Dendritic cell treated with granulocyte-macrophage colony-stimulating factor and Interleukin-4, amounts not matched to agents 40 ng/mL and 50 ng/mL, for 4 days (primary cell): Measurements from ENCODE around the gene AK8.
A peak's percentile ranks its signal among the peaks of the same experiment; 100 is the strongest.

Experiments
- H3K27ac Mint-ChIP-seq: one replicate; pipeline ENCODE4 v1.8.0; 2022; ENCODE audit warnings: mild to moderate bottlenecking, mixed read lengths
- H3K27me3 Mint-ChIP-seq: one replicate; pipeline ENCODE4 v1.8.0; 2022; ENCODE audit warnings: mild to moderate bottlenecking, mixed read lengths
- H3K36me3 Mint-ChIP-seq: one replicate; pipeline ENCODE4 v1.8.0; 2022; ENCODE audit warnings: low read depth, mixed read lengths
- H3K4me1 Mint-ChIP-seq: one replicate; pipeline ENCODE4 v1.8.0; 2022; ENCODE audit warnings: low read depth, mixed read lengths
- H3K4me3 Mint-ChIP-seq: one replicate; pipeline ENCODE4 v1.8.0; 2022; ENCODE audit warnings: mild to moderate bottlenecking, moderate library complexity, mixed read lengths
- H3K9me3 Mint-ChIP-seq: one replicate; pipeline ENCODE4 v1.8.0; 2022; ENCODE audit warnings: mixed read lengths
- intact Hi-C: fragments of 100-400 bp; cut with micrococcal nuclease; formaldehyde crosslinking; loops from one replicate; pipeline ENCODE4 v1.15.0; 2022

Gene AK8

GRCh38 chr9:132896906-132897305 lies 18.8 kb upstream of the AK8 start:
- intact Hi-C loops = no loop called here
- Mint-ChIP-seq H3K9me3 (no peaks in the 10 kb centered on the region), H3K27ac (peak overlapping the region; percentile 66), H3K36me3 (peaks cover 98% of the 10 kb centered on the region), H3K4me3 (no peak overlapping the region), H3K27me3 (no peaks in the 10 kb centered on the region), H3K4me1 (peaks cover 12% of the 10 kb centered on the region)

- H3K4me1 Mint-ChIP-seq = peaks cover 12% of the 10 kb centered on the region
- no peaks in the 10 kb centered on the region for H3K27me3 Mint-ChIP-seq
- no peaks in the 10 kb centered on the region for H3K9me3 Mint-ChIP-seq
- intact Hi-C loops = no loop called here
- H3K4me3 Mint-ChIP-seq = no peak overlapping the region
- H3K36me3 Mint-ChIP-seq = peaks cover 95% of the 10 kb centered on the region
- H3K27ac Mint-ChIP-seq = peak overlapping the region; percentile 66
These were observed 18.2 kb upstream of the AK8 start for GRCh38 chr9:132896264-132896663.

GRCh38 chr9:132894862-132895835 lies 17.1 kb upstream of the AK8 start:
- H3K27me3 Mint-ChIP-seq = no peaks in the 10 kb centered on the region
- H3K9me3 Mint-ChIP-seq = no peaks in the 10 kb centered on the region
- H3K27ac Mint-ChIP-seq = no peak overlapping the region
- H3K4me3 Mint-ChIP-seq = no peak overlapping the region
- H3K36me3 Mint-ChIP-seq = peaks cover 83% of the 10 kb centered on the region
- intact Hi-C loops = no loop called here
- peaks cover 12% of the 10 kb centered on the region for H3K4me1 Mint-ChIP-seq

- H3K36me3 Mint-ChIP-seq = peaks cover 75% of the 10 kb centered on the region
- peaks cover 12% of the 10 kb centered on the region for H3K4me1 Mint-ChIP-seq
- intact Hi-C loops = no loop called here
- no peak overlapping the region for H3K4me3 Mint-ChIP-seq
- H3K27me3 Mint-ChIP-seq = no peaks in the 10 kb centered on the region
- no peak overlapping the region for H3K27ac Mint-ChIP-seq
- H3K9me3 Mint-ChIP-seq = no peaks in the 10 kb centered on the region
These were observed 16.3 kb upstream of the AK8 start for GRCh38 chr9:132894346-132894745.

- H3K27me3 Mint-ChIP-seq = no peaks in the 10 kb centered on the region
- H3K36me3 Mint-ChIP-seq = peaks cover 56% of the 10 kb centered on the region
- intact Hi-C loops = no loop called here
- H3K9me3 Mint-ChIP-seq = no peaks in the 10 kb centered on the region
- peaks cover 12% of the 10 kb centered on the region for H3K4me1 Mint-ChIP-seq
- H3K4me3 Mint-ChIP-seq = no peak overlapping the region
- no peak overlapping the region for H3K27ac Mint-ChIP-seq
These were observed 14.3 kb upstream of the AK8 start for GRCh38 chr9:132892400-132892799.

- no peaks in the 10 kb centered on the region for H3K9me3 Mint-ChIP-seq
- peaks cover 9% of the 10 kb centered on the region for H3K4me1 Mint-ChIP-seq
- H3K4me3 Mint-ChIP-seq = no peak overlapping the region
- intact Hi-C loops = no loop called here
- peaks cover 15% of the 10 kb centered on the region for H3K36me3 Mint-ChIP-seq
- H3K27ac Mint-ChIP-seq = no peak overlapping the region
- H3K27me3 Mint-ChIP-seq = no peaks in the 10 kb centered on the region
These were observed 10.1 kb upstream of the AK8 start for GRCh38 chr9:132888151-132888550.

GRCh38 chr9:132887181-132888120 lies 9.4 kb upstream of the AK8 start:
- Mint-ChIP-seq H3K36me3 (peaks cover 8% of the 10 kb centered on the region), H3K4me3 (no peak overlapping the region), H3K27ac (no peak overlapping the region), H3K9me3 (no peaks in the 10 kb centered on the region), H3K27me3 (no peaks in the 10 kb centered on the region), H3K4me1 (peaks cover 15% of the 10 kb centered on the region)
- intact Hi-C loops = no loop called here

GRCh38 chr9:132886334-132886725 lies 8.2 kb upstream of the AK8 start:
- no peaks in the 10 kb centered on the region for H3K9me3 Mint-ChIP-seq
- H3K27me3 Mint-ChIP-seq = peaks cover 3% of the 10 kb centered on the region
- peaks cover 24% of the 10 kb centered on the region for H3K4me1 Mint-ChIP-seq
- no peak overlapping the region for H3K4me3 Mint-ChIP-seq
- no peak overlapping the region for H3K27ac Mint-ChIP-seq
- no peaks in the 10 kb centered on the region for H3K36me3 Mint-ChIP-seq
- intact Hi-C loops = no loop called here

- Mint-ChIP-seq H3K9me3 (no peaks in the 10 kb centered on the region), H3K36me3 (no peaks in the 10 kb centered on the region), H3K4me3 (no peak overlapping the region), H3K27me3 (peaks cover 3% of the 10 kb centered on the region), H3K4me1 (peaks cover 24% of the 10 kb centered on the region), H3K27ac (no peak overlapping the region)
- intact Hi-C loops = no loop called here
These were observed 7.7 kb upstream of the AK8 start for GRCh38 chr9:132885720-132886333.

GRCh38 chr9:132883349-132884294 lies 5.5 kb upstream of the AK8 start:
- Mint-ChIP-seq H3K9me3 (no peaks in the 10 kb centered on the region), H3K4me3 (no peak overlapping the region), H3K4me1 (peaks cover 24% of the 10 kb centered on the region), H3K36me3 (no peaks in the 10 kb centered on the region), H3K27me3 (peaks cover 5% of the 10 kb centered on the region), H3K27ac (no peak overlapping the region)
- intact Hi-C loops = no loop called here

- intact Hi-C loops = no loop called here
- Mint-ChIP-seq H3K4me3 (no peak overlapping the region), H3K36me3 (no peaks in the 10 kb centered on the region), H3K4me1 (peaks cover 24% of the 10 kb centered on the region), H3K27me3 (peaks cover 5% of the 10 kb centered on the region), H3K9me3 (no peaks in the 10 kb centered on the region), H3K27ac (no peak overlapping the region)
These were observed 4.5 kb upstream of the AK8 start for GRCh38 chr9:132882616-132883015.

- H3K27ac Mint-ChIP-seq = peak overlapping the region; percentile 3
- no peak overlapping the region for H3K4me3 Mint-ChIP-seq
- intact Hi-C loops = no loop called here
These were observed 3.7 kb upstream of the AK8 start for GRCh38 chr9:132881826-132882225.

GRCh38 chr9:132880324-132880661 lies 2.2 kb upstream of the AK8 start:
- Mint-ChIP-seq H3K27ac (peak overlapping the region; percentile 53), H3K27me3 (peaks cover 21% of the 10 kb centered on the region), H3K4me1 (peaks cover 16% of the 10 kb centered on the region), H3K4me3 (no peak overlapping the region), H3K36me3 (no peaks in the 10 kb centered on the region), H3K9me3 (no peaks in the 10 kb centered on the region)
- intact Hi-C loops = no loop called here

More at GRCh38 chr9:132881826-132882225, 3.7 kb upstream of the AK8 start:
- Mint-ChIP-seq H3K36me3 (no peaks in the 10 kb centered on the region), H3K4me1 (peaks cover 24% of the 10 kb centered on the region), H3K27me3 (peaks cover 13% of the 10 kb centered on the region), H3K9me3 (no peaks in the 10 kb centered on the region)
